Measurements from ENCODE around the gene RNF39.
A peak's percentile ranks its signal among the peaks of the same experiment; 100 is the strongest.

The RNF39 gene

DNA sequence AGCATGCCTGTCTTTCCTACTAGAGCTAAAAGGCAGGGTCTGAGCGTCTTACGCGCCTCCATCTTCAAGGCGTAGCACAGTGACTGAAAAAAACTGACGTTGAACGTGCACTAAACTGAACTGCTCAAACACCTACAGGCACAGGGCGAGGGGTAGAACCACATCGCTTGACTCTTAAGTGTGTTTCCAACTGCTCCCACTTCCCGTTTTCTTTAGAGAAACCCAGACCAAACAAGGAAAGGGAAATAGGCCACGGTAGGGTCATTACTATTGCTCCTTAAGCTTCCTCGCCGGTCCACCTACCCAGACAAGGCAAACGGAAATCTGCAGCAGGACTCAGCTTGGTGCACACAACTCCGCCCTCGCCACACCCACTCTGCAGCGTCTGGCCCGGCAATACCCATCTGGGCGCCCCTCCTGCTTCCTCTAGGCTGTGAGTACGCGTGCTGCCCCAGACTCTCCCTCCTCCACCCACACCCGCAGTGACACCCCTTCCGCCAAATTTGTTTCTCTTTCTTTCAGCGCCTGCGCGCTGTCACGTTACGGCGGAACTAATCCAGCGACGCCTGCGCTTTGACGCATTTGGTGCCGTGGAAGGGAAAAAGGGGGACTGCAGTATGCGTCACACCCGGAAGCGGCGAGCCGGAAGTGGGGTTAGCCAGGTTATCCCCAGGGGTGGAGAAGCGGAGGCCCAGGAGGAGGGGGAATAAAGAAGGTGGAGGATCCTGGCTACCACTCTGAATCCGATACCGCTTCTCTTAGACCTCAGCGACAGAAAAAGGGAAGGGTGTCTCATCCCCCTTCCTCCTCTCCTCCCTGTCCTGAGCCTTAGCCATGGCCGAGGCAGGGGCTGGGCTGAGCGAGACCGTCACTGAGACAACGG, 8.8 kb downstream of the RNF39 start, which contains the start of gene PPP1R11:
PPP1R11 (plus strand) TSS at position 622 of the 883 bp plus-strand sequence; CDS start at position 835, 213 bp downstream.
- ChIA-PET POLR2A (interaction anchor here (1.1 kb wide), 1 partner anchor 32 kb away, joined by 4 read pairs; no protein-coding TSS in a partner anchor), CTCF (interaction anchor here (1.0 kb wide), 2 partner anchors 37 to 77 kb away, joined by 3 read pairs; no protein-coding TSS in a partner anchor)
- peak; percentile 99 to 100 (median 100) for DNase-seq

DNA sequence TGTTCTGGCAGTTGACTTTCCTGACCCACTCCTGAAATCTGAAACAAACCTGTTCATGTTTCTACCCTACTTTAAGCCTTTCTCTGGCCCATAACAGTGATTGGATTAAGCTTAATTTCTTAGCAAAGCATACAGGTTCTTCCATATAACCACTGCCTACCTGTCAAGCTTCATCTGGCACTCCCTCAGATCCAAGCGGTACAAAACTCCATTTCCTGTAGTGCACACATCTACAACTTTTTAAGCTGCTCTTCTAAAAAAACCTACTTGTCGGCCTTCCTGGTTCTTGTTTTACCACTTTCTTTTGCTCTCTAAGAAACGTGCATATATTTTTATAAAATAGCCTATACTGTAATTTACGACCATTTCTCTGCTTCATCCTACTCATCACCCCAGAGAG, 9.5 kb downstream of the RNF39 start:
- ChIA-PET POLR2A (no interaction called here), CTCF (interaction anchor here (0.8 to 1.0 kb wide), 3 partner anchors 26 to 77 kb away, joined by 3 read pairs; no protein-coding TSS in a partner anchor)
- H3K27me3 ChIP-seq (replicated peaks in 2 of 5; ENCODE audit: control insufficient read depth in 4 of 5, insufficient read depth in 5 of 5, low read length in 4 of 5) = peaks cover 0 to 12% (median 3%) of the 10 kb centered on the region in 5 experiments
- no peak for DNase-seq
- H3K27ac ChIP-seq (ENCODE audit: insufficient read depth in 1 of 2, low read depth in 1 of 2, low read length in 2 of 2, poor library complexity in 1 of 2, severe bottlenecking in 2 of 2) = peak overlapping the region; percentile 9 to 97
- H3K4me3 ChIP-seq (ENCODE audit: control insufficient read depth in 1 of 7, extremely low read depth in 1 of 7, insufficient read depth in 4 of 7, low read depth in 2 of 7, low read length in 6 of 7) = peak overlapping the region in 6 of 7 experiments; percentile 78 to 95 (median 90)
- H3K36me3 ChIP-seq (ENCODE audit: control insufficient read depth in 4 of 4, insufficient read depth in 4 of 4, low read length in 3 of 4) = peaks cover 5 to 36% (median 26%) of the 10 kb centered on the region in 4 experiments
- 22% methylated on average over 1 of the region's 4 CpGs for WGBS (ENCODE audit: insufficient coverage)
- peaks cover 19 to 39% (median 27%) of the 10 kb centered on the region in 4 experiments for H3K4me1 ChIP-seq (ENCODE audit: control extremely low read depth in 1 of 4, control insufficient read depth in 4 of 4, insufficient read depth in 4 of 4, low read length in 3 of 4)
- H3K9me3 ChIP-seq (ENCODE audit: control extremely low read depth in 1 of 5, control insufficient read depth in 4 of 5, insufficient read depth in 2 of 5, low read depth in 1 of 5, low read length in 4 of 5) = no peaks in the 10 kb centered on the region

More for the DNA sequence above, 8.8 kb downstream of the RNF39 start, which contains the start of gene PPP1R11:
- peaks cover 17 to 40% (median 28%) of the 10 kb centered on the region in 4 experiments for H3K4me1 ChIP-seq (ENCODE audit: control extremely low read depth in 1 of 4, control insufficient read depth in 4 of 4, insufficient read depth in 4 of 4, low read length in 3 of 4)
- peaks cover 0 to 20% (median 6%) of the 10 kb centered on the region in 5 experiments for H3K27me3 ChIP-seq (replicated peaks in 2 of 5; ENCODE audit: control insufficient read depth in 4 of 5, insufficient read depth in 5 of 5, low read length in 4 of 5)
- WGBS (ENCODE audit: insufficient coverage) = under 1% methylated on average over 30 of the region's 46 CpGs
- H3K27ac ChIP-seq (ENCODE audit: insufficient read depth in 1 of 2, low read depth in 1 of 2, low read length in 2 of 2, poor library complexity in 1 of 2, severe bottlenecking in 2 of 2) = peak within 1 kb of the TSS; percentile 94 to 97
- H3K36me3 ChIP-seq (ENCODE audit: control insufficient read depth in 4 of 4, insufficient read depth in 4 of 4, low read length in 3 of 4) = peaks cover 5 to 36% (median 26%) of the 10 kb centered on the region in 4 experiments
- no peaks in the 10 kb centered on the region for H3K9me3 ChIP-seq (ENCODE audit: control extremely low read depth in 1 of 5, control insufficient read depth in 4 of 5, insufficient read depth in 2 of 5, low read depth in 1 of 5, low read length in 4 of 5)
- peak within 1 kb of the TSS; percentile 67 to 95 (median 89) for H3K4me3 ChIP-seq (ENCODE audit: control insufficient read depth in 1 of 7, extremely low read depth in 1 of 7, insufficient read depth in 4 of 7, low read depth in 2 of 7, low read length in 6 of 7)

DNA sequence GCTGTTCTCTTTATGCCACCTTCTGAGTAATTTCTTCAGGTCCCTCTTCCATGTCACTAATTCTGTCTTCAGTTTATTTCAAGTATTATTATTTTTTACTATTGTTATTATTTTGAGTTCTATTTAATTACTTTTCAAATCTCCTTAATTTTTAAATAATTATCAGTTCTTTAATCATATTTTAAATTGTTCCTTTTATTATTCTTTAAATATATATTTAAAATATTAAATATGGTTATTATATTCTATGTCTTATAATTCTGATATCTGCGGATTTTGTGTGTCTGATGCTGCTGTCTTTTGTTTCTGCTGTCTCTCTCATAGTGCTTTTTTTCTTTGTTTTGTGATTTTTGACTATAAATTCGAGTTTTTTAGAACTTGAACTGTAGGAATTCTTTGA, 12.3 kb downstream of the RNF39 start:
- Histone ChIP-seq H3K36me3 (ENCODE audit: control insufficient read depth in 4 of 4, insufficient read depth in 4 of 4, low read length in 3 of 4) (peaks cover 5 to 15% (median 12%) of the 10 kb centered on the region in 4 experiments), H3K27ac (ENCODE audit: insufficient read depth in 1 of 2, low read depth in 1 of 2, low read length in 2 of 2, poor library complexity in 1 of 2, severe bottlenecking in 2 of 2) (peak overlapping the region in 1 of 2 experiments; percentile 29), H3K4me3 (ENCODE audit: control insufficient read depth in 1 of 7, extremely low read depth in 1 of 7, insufficient read depth in 4 of 7, low read depth in 2 of 7, low read length in 6 of 7) (no peak overlapping the region), H3K4me1 (ENCODE audit: control extremely low read depth in 1 of 4, control insufficient read depth in 4 of 4, insufficient read depth in 4 of 4, low read length in 3 of 4) (peaks cover 27 to 49% (median 38%) of the 10 kb centered on the region in 4 experiments), H3K9me3 (ENCODE audit: control extremely low read depth in 1 of 5, control insufficient read depth in 4 of 5, insufficient read depth in 2 of 5, low read depth in 1 of 5, low read length in 4 of 5) (no peaks in the 10 kb centered on the region), H3K27me3 (replicated peaks in 2 of 5; ENCODE audit: control insufficient read depth in 4 of 5, insufficient read depth in 5 of 5, low read length in 4 of 5) (no peaks in the 10 kb centered on the region)
- CTCF ChIA-PET = interaction anchor here (0.6 kb wide), 1 partner anchor 414 kb away, joined by 3 read pairs; no protein-coding TSS in a partner anchor
- no CpG with 5 or more reads among the region's 2 CpGs for WGBS (ENCODE audit: insufficient coverage)
- DNase-seq = no peak
- POLR2A ChIA-PET = no interaction called here

DNA sequence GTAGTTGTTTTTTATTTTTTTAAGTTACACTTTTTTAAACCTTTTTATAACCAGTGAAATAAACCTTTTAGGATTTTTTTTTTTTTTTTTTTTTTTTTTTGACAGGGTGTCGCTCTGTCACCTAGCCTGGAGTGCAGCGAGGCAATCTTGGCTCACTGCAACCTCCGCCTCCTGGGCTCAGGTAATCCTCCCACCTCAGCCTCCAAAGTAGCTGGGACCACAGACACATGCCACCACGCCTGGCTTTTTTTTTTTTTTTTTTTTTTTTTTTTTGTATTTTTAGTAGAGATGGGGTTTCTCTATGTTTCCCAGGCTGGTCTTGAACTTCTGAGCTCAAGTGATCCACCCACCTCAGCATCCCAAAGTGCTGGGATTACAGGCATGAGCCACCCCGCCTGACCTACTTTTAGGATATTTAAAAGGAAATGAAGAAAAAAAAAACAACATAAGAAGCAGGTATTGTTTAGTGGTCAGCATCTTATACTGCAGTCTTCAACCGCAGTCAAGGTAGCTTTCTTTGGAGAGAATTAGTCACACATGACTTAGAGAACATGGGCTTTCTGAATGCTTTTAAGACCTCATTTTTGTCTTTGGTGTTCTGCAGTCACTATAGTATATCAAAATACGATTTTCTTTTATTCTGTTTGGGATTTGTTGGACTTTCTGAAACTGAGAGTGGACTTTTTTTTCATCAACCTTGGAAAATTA, 12.9 kb downstream of the RNF39 start:
- ChIA-PET CTCF (interaction anchor here (0.6 kb wide), 1 partner anchor 413 kb away, joined by 3 read pairs; no protein-coding TSS in a partner anchor), POLR2A (no interaction called here)
- Histone ChIP-seq H3K9me3 (ENCODE audit: control extremely low read depth in 1 of 5, control insufficient read depth in 4 of 5, insufficient read depth in 2 of 5, low read depth in 1 of 5, low read length in 4 of 5) (no peaks in the 10 kb centered on the region), H3K27ac (ENCODE audit: insufficient read depth in 1 of 2, low read depth in 1 of 2, low read length in 2 of 2, poor library complexity in 1 of 2, severe bottlenecking in 2 of 2) (peak overlapping the region in 1 of 2 experiments; percentile 97), H3K36me3 (ENCODE audit: control insufficient read depth in 4 of 4, insufficient read depth in 4 of 4, low read length in 3 of 4) (peaks cover 5 to 21% (median 16%) of the 10 kb centered on the region in 4 experiments), H3K4me1 (ENCODE audit: control extremely low read depth in 1 of 4, control insufficient read depth in 4 of 4, insufficient read depth in 4 of 4, low read length in 3 of 4) (peaks cover 23 to 43% (median 33%) of the 10 kb centered on the region in 4 experiments), H3K27me3 (replicated peaks in 2 of 5; ENCODE audit: control insufficient read depth in 4 of 5, insufficient read depth in 5 of 5, low read length in 4 of 5) (no peaks in the 10 kb centered on the region), H3K4me3 (ENCODE audit: control insufficient read depth in 1 of 7, extremely low read depth in 1 of 7, insufficient read depth in 4 of 7, low read depth in 2 of 7, low read length in 6 of 7) (peak overlapping the region in 5 of 7 experiments; percentile 93 to 100 (median 95))
- no CpG with 5 or more reads among the region's 7 CpGs for WGBS (ENCODE audit: insufficient coverage)
- peak in 2 of 3 donors; percentile 27 to 61 for DNase-seq

DNA sequence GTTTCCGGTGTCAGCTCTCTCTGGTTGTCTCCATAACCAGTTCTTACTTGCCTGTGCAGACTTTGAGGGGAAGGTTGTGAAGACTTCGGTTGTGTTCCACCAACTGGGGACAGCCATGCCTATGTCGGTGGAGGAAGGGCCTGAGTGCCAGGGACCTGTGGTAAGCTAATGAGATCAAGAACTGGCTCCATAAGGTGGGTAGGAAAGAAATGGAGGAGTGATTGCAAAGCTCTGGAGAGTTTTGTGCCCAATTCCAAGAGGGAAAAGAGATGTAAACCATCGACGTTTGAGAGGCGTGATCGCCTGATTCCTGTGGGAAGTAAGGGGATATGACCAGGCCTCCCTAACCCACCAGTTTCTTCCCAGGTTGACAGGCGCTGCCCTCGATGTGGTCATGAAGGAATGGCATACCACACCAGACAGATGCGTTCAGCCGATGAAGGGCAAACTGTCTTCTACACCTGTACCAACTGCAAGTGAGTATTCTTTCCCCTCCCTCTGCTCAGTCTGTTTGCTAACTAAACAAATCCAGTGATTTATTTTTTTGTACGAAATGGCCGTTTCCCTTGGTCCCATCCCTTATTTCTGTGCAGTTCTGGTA, 13.6 kb downstream of the RNF39 start:
- peak overlapping the region; percentile 74 to 100 (median 95) for H3K4me3 ChIP-seq (ENCODE audit: control insufficient read depth in 1 of 7, extremely low read depth in 1 of 7, insufficient read depth in 4 of 7, low read depth in 2 of 7, low read length in 6 of 7)
- H3K36me3 ChIP-seq (ENCODE audit: control insufficient read depth in 4 of 4, insufficient read depth in 4 of 4, low read length in 3 of 4) = peaks cover 5 to 28% (median 18%) of the 10 kb centered on the region in 4 experiments
- 64% methylated on average over 6 of the region's 13 CpGs for WGBS (ENCODE audit: insufficient coverage)
- DNase-seq = peak in 1 of 3 donors; percentile 50
- POLR2A ChIA-PET = interaction anchor here (1.5 kb wide), 1 partner anchor 9 kb away, joined by 3 read pairs; no protein-coding TSS in a partner anchor
- H3K27me3 ChIP-seq (replicated peaks in 2 of 5; ENCODE audit: control insufficient read depth in 4 of 5, insufficient read depth in 5 of 5, low read length in 4 of 5) = no peaks in the 10 kb centered on the region
- H3K9me3 ChIP-seq (ENCODE audit: control extremely low read depth in 1 of 5, control insufficient read depth in 4 of 5, insufficient read depth in 2 of 5, low read depth in 1 of 5, low read length in 4 of 5) = no peaks in the 10 kb centered on the region
- H3K27ac ChIP-seq (ENCODE audit: insufficient read depth in 1 of 2, low read depth in 1 of 2, low read length in 2 of 2, poor library complexity in 1 of 2, severe bottlenecking in 2 of 2) = peak overlapping the region; percentile 86 to 97
- CTCF ChIA-PET = interaction anchor here (2.7 kb wide), 1 partner anchor 9 kb away, joined by 9 read pairs; no protein-coding TSS in a partner anchor
- H3K4me1 ChIP-seq (ENCODE audit: control extremely low read depth in 1 of 4, control insufficient read depth in 4 of 4, insufficient read depth in 4 of 4, low read length in 3 of 4) = peaks cover 18 to 40% (median 31%) of the 10 kb centered on the region in 4 experiments

Measured in common myeloid progenitor, CD34-positive (primary cell).